GM12892 (cell line): ENCODE results near the gene TNFAIP1.

Experiments used
- POLR2A ChIP-seq: IDR thresholded peaks from 2 replicates; pipeline ENCODE4 v1.6.1; 2011; ENCODE audit warnings: low read depth, low read length, control low read depth
- POLR2AphosphoS5 ChIP-seq: IDR thresholded peaks from 2 replicates; pipeline ENCODE4 v1.6.1; 2011; ENCODE audit warnings: low read depth, low read length, control low read depth

GRCh38 chr17:28365487-28365886 is 29.9 kb downstream of the TNFAIP1 start:
- TF ChIP-seq POLR2AphosphoS5 (no peak), POLR2A (no peak)
